Fibroblast of lung (primary cell): Measurements from ENCODE around the gene RHOXF1.
"Not testable (repeated sequence)": the region's sequence is repeated elsewhere in the genome, so short reads cannot be mapped to it uniquely, and the experiment has no call there.

Source experiments
- CTCF ChIP-seq, 2 donors: IDR thresholded peaks in 1 of 2; conservative IDR thresholded peaks in 1 of 2; 1 replicate in 1 of 2; 2 replicates in 1 of 2; pipeline ENCODE4 v1.5.1; 2011 to 2012; ENCODE audit warnings: low read length in 2 of 2, control low read depth in 1 of 2, inconsistent platforms in 1 of 2, low read depth in 1 of 2, mild to moderate bottlenecking in 1 of 2
- EZH2 ChIP-seq: IDR thresholded peaks from 2 replicates; pipeline ENCODE4 v1.5.1; 2012; ENCODE audit warnings: low read length, control low read depth, mild to moderate bottlenecking; ENCODE audit errors: missing control alignments

GRCh38 chrX:120101057-120101456 is 14.7 kb downstream of the RHOXF1 start:
- TF ChIP-seq CTCF (conservative IDR thresholded peaks at IDR 0.05 in 1 of 2, IDR thresholded peaks at IDR 0.05 in 1 of 2; ENCODE audit: low read depth in 1 of 2, low read length in 2 of 2); EZH2: not testable (repeated sequence)
